ENCODE results near the gene KRT1. TPM values are rescaled to one million over a fixed set of nuclear protein-coding genes. Genes with fewer than 3 reads are reported as not detected.

Gene KRT1
- total RNA-seq, 5 donors from 2014 or later (not counting 1 experiment from before 2014, with no cell fraction given): 0.19 to 57.7 (median 10.0) TPM

DNA sequence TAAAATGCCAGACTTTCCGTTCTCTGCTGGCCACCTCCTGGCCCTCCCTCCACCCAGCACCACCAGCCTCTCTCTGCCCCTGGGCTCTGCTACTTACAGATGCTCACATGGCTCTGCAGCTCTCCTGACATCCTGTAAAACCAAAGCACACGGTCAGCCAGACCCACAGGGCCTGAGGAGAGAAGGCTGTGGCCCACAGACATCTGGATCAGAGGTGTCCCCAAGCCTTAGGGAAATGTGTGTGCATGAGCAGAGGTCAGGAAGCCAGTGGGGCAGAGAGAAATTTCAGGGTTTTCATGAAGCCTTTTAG is 11.6 kb upstream of the KRT1 start:
- H3K27ac Mint-ChIP-seq: peak overlapping the region; percentile 89 to 90
- ChIA-PET POLR2A (no interaction called here), CTCF (no interaction called here)
- ATAC-seq (replicated peaks in 1 of 4) (peak in 1 of 4 experiments; percentile 5), DNase-seq (no peak)
- Histone ChIP-seq H3K36me3 (ENCODE audit: control insufficient read depth in 2 of 2, extremely low read depth in 1 of 2, insufficient read depth in 1 of 2, low read length in 1 of 2) (no peaks in the 10 kb centered on the region), H3K27me3 (replicated peaks in 1 of 2; ENCODE audit: control insufficient read depth in 2 of 2, extremely low read depth in 1 of 2, insufficient read depth in 2 of 2, low read length in 1 of 2) (peaks cover 0 to 25% of the 10 kb centered on the region in 2 experiments), H3K27ac (ENCODE audit: low read length) (no peak overlapping the region), H3K4me1 (ENCODE audit: control insufficient read depth in 1 of 2, extremely low read depth in 1 of 2, insufficient read depth in 2 of 2, low read length in 2 of 2) (peaks cover 3 to 30% of the 10 kb centered on the region in 2 experiments), H3K4me3 (ENCODE audit: control insufficient read depth in 1 of 2, extremely low read depth in 1 of 2, low read length in 1 of 2) (no peak overlapping the region), H3K9me3 (no peaks in the 10 kb centered on the region)
- peaks cover 0 to 16% of the 10 kb centered on the region in 2 donors for H3K27me3 Mint-ChIP-seq
- no peaks in the 10 kb centered on the region for H3K9me3 Mint-ChIP-seq
- peaks cover 45 to 53% (median 47%) of the 10 kb centered on the region in 3 donors for H3K4me1 Mint-ChIP-seq
- H3K4me3 Mint-ChIP-seq: peak overlapping the region; percentile 86 to 89 (median 89)
- WGBS (ENCODE audit: insufficient coverage): 50% methylated on average over 2 of the region's 2 CpGs
- H3K36me3 Mint-ChIP-seq: no peaks in the 10 kb centered on the region

DNA sequence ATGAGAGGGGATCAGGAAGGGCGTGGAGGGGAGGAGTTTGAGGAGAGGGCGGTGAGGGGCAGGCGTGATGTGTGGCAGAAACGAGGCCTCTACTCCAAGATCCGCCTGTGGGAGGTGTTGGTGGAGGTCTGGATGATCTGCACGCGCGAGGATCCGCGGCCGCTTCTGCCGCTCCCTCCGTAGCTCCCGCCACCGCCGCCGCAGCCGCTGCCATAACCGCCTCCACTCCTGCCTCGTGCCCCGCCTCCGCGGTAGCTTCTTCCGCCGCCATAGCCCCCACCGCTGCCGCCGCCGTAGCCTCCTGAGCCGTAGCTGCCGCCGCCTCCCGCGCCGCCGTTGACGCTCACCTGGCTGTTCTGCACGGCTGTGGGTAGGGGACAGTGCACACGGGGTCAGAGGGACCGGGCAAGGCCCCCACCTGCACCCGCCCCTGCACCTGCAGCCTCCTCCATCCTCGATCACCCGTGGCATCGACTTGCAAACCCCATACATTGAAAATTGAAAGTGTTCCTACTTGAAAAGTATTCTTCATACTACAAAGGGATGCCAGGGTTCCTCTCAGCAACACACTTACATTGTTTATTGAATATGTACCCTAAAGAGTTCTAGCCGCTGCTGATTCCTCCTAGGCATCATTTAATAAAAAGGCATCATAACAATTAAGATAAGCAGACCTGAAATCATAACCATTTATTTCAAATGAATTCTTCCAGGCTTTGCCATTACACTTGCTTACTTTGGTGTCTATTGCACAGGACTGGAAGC is 11.1 kb upstream of the KRT1 start:
- no peaks in the 10 kb centered on the region for H3K9me3 Mint-ChIP-seq
- WGBS (ENCODE audit: insufficient coverage): 1% methylated on average over 37 of the region's 45 CpGs
- Histone ChIP-seq H3K9me3 (no peaks in the 10 kb centered on the region), H3K36me3 (ENCODE audit: control insufficient read depth in 2 of 2, extremely low read depth in 1 of 2, insufficient read depth in 1 of 2, low read length in 1 of 2) (no peaks in the 10 kb centered on the region), H3K4me3 (ENCODE audit: control insufficient read depth in 1 of 2, extremely low read depth in 1 of 2, low read length in 1 of 2) (peak overlapping the region; percentile 42 to 48), H3K4me1 (ENCODE audit: control insufficient read depth in 1 of 2, extremely low read depth in 1 of 2, insufficient read depth in 2 of 2, low read length in 2 of 2) (peaks cover 3 to 30% of the 10 kb centered on the region in 2 experiments), H3K27ac (ENCODE audit: low read length) (peak overlapping the region; percentile 55), H3K27me3 (replicated peaks in 1 of 2; ENCODE audit: control insufficient read depth in 2 of 2, extremely low read depth in 1 of 2, insufficient read depth in 2 of 2, low read length in 1 of 2) (peaks cover 0 to 25% of the 10 kb centered on the region in 2 experiments)
- H3K36me3 Mint-ChIP-seq: no peaks in the 10 kb centered on the region
- H3K27ac Mint-ChIP-seq: peak overlapping the region; percentile 89 to 90
- peaks cover 45 to 53% (median 47%) of the 10 kb centered on the region in 3 donors for H3K4me1 Mint-ChIP-seq
- ChIA-PET CTCF (interaction anchor here in 1 of 2 donors (1.0 to 1.3 kb wide), 2 partner anchors 10 to 106 kb away, joined by 5 to 6 read pairs; no protein-coding TSS in a partner anchor), POLR2A (no interaction called here)
- ATAC-seq (replicated peaks in 1 of 4): peak; percentile 86 to 91 (median 90)
- H3K4me3 Mint-ChIP-seq: peak overlapping the region; percentile 86 to 89 (median 89)
- peaks cover 0 to 14% of the 10 kb centered on the region in 2 donors for H3K27me3 Mint-ChIP-seq
- DNase-seq: peak; percentile 19 to 73 (median 54)

DNA sequence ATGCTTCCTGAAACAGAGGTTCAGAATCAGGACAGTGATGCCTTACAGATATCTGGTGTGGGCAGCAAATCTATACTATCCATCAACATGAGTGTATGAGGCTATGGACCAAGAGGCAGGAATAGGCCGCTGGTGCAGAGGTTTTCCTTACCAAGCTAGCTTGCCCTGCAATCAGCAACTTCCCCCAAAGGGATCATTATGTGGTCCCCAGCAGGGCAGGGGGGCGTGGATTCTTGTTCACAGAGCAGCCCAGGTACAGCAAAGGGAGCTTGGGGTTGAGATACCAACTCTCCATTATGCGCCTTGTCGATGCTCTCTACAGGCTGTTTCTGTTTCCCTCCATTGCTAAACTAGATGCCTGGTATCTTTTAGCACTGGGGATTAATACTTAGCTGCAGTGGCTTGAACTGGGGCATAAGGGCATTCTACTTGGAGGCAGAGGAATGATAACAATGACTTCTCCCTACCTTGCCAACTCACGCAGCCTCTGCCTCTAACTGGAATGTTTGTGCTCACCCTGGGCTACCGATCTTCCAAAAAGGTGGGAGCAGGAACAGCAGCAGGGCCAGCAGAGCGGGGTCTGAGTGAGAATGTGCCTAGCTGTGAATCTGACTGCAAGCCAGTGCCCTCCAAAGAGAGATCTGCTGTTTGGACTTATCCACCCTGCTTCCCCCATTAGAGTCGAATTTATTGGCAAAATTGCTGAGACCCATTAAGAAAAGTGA is 10.3 kb upstream of the KRT1 start:
- peak overlapping the region; percentile 55 for H3K27ac ChIP-seq (ENCODE audit: low read length)
- ATAC-seq (replicated peaks in 1 of 4): peak in 2 of 4 experiments; percentile 13 to 16
- no peak for DNase-seq
- CTCF ChIA-PET: interaction anchor here in 1 of 2 donors (1.0 to 1.3 kb wide), 3 partner anchors 9 to 105 kb away, joined by 3 to 6 read pairs (median 5); no protein-coding TSS in a partner anchor
- Mint-ChIP-seq H3K4me3 (peak overlapping the region; percentile 86 to 89 (median 89)), H3K27ac (peak overlapping the region; percentile 89 to 90), H3K4me1 (peaks cover 45 to 53% (median 47%) of the 10 kb centered on the region in 3 donors), H3K36me3 (no peaks in the 10 kb centered on the region), H3K27me3 (peaks cover 0 to 14% of the 10 kb centered on the region in 2 donors), H3K9me3 (no peaks in the 10 kb centered on the region)
- peaks cover 0 to 25% of the 10 kb centered on the region in 2 experiments for H3K27me3 ChIP-seq (replicated peaks in 1 of 2; ENCODE audit: control insufficient read depth in 2 of 2, extremely low read depth in 1 of 2, insufficient read depth in 2 of 2, low read length in 1 of 2)
- H3K9me3 ChIP-seq: no peaks in the 10 kb centered on the region
- 88% methylated on average over 3 of the region's 8 CpGs for whole genome bisulfite sequencing (ENCODE audit: insufficient coverage)
- H3K36me3 ChIP-seq (ENCODE audit: control insufficient read depth in 2 of 2, extremely low read depth in 1 of 2, insufficient read depth in 1 of 2, low read length in 1 of 2): no peaks in the 10 kb centered on the region
- peak overlapping the region; percentile 42 to 48 for H3K4me3 ChIP-seq (ENCODE audit: control insufficient read depth in 1 of 2, extremely low read depth in 1 of 2, low read length in 1 of 2)
- peaks cover 3 to 30% of the 10 kb centered on the region in 2 experiments for H3K4me1 ChIP-seq (ENCODE audit: control insufficient read depth in 1 of 2, extremely low read depth in 1 of 2, insufficient read depth in 2 of 2, low read length in 2 of 2)
- POLR2A ChIA-PET: interaction anchor here in 1 of 2 donors (0.7 kb wide), 2 partner anchors 74 to 90 kb away, joined by 3 read pairs; no protein-coding TSS in a partner anchor

DNA sequence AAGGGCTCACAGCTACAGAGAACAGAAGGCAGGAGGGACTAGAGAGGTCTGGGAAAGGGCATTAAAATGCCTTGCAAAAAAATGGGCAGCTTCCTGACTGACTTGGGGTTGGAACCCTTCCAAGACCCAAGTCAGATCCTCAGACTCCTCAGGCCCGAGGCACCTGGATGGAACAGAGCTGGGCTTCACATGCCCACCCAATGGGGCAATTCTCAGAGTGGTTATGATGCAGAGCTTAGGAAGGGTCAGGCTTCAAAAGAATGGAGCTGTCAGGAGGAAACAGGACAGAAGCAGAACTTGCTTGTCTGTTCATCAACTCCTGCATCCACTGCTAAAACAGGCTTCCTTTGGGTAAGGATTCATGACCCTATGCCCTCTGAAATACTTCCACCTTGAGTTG is 9.7 kb upstream of the KRT1 start:
- 100% methylated on average over 1 of the region's 1 CpG for WGBS (ENCODE audit: insufficient coverage)
- DNase-seq: no peak
- Histone ChIP-seq H3K27ac (ENCODE audit: low read length) (no peak overlapping the region), H3K4me3 (ENCODE audit: control insufficient read depth in 1 of 2, extremely low read depth in 1 of 2, low read length in 1 of 2) (no peak overlapping the region), H3K36me3 (ENCODE audit: control insufficient read depth in 2 of 2, extremely low read depth in 1 of 2, insufficient read depth in 1 of 2, low read length in 1 of 2) (no peaks in the 10 kb centered on the region), H3K4me1 (ENCODE audit: control insufficient read depth in 1 of 2, extremely low read depth in 1 of 2, insufficient read depth in 2 of 2, low read length in 2 of 2) (peaks cover 3 to 30% of the 10 kb centered on the region in 2 experiments), H3K9me3 (no peaks in the 10 kb centered on the region), H3K27me3 (replicated peaks in 1 of 2; ENCODE audit: control insufficient read depth in 2 of 2, extremely low read depth in 1 of 2, insufficient read depth in 2 of 2, low read length in 1 of 2) (peaks cover 0 to 25% of the 10 kb centered on the region in 2 experiments)
- ATAC-seq (replicated peaks in 1 of 4): no peak
- H3K27me3 Mint-ChIP-seq: peaks cover 0 to 14% of the 10 kb centered on the region in 2 donors
- H3K9me3 Mint-ChIP-seq: no peaks in the 10 kb centered on the region
- peaks cover 45 to 53% (median 47%) of the 10 kb centered on the region in 3 donors for H3K4me1 Mint-ChIP-seq
- H3K27ac Mint-ChIP-seq: peak overlapping the region; percentile 89 to 90
- H3K36me3 Mint-ChIP-seq: no peaks in the 10 kb centered on the region
- ChIA-PET CTCF (interaction anchor here in 1 of 2 donors (1.2 to 1.3 kb wide), 2 partner anchors 25 to 104 kb away, joined by 3 to 6 read pairs; no protein-coding TSS in a partner anchor), POLR2A (interaction anchor here in 1 of 2 donors (0.7 kb wide), 2 partner anchors 74 to 91 kb away, joined by 3 read pairs; no protein-coding TSS in a partner anchor)
- H3K4me3 Mint-ChIP-seq: peak overlapping the region in 2 of 3 donors; percentile 86 to 89

DNA sequence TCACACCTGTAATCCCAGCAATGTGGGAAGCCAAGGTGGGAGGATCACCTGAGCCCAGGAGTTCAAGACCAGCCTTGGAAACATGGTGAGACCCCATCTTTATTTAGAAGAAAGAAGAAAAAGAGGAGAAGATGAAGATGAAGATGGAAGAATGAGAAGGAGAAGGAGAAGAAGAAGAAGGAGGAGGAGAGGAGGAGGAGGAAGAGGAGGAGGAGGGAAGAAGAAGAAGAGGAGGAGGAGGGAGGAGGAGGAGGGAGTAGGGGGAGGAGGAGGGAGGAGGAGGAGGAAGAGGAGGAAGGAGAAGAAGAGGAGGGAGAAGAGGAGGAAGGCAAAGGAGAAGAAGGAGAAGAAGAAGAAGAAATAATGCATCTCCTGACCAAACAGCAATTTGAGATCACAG is 9.0 kb upstream of the KRT1 start:
- peak overlapping the region in 1 of 2 donors; percentile 90 for H3K27ac Mint-ChIP-seq

DNA sequence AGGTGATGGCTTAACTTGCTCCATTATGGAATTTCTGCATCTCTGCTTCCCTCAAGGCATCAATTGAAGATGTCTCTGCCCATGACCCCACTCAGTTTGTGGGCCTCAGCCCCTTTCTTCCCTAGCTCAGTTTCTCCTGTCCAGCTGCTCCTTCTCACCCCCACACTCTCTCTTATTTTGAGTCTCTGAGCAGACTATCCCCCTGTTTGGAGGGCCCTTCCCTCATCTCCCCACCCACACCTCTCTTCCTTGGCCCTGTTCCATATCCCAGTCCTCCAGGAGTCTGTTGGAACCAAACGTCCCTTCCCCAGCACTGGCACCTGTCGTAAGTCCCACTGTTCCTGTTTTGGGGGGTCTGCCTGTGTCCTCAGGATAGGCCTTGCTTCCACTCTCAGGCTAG is 8.3 kb upstream of the KRT1 start:
- peak overlapping the region in 1 of 2 donors; percentile 59 for H3K27ac Mint-ChIP-seq
- Histone ChIP-seq H3K9me3 (no peaks in the 10 kb centered on the region), H3K4me1 (ENCODE audit: control insufficient read depth in 1 of 2, extremely low read depth in 1 of 2, insufficient read depth in 2 of 2, low read length in 2 of 2) (peaks cover 3 to 30% of the 10 kb centered on the region in 2 experiments), H3K36me3 (ENCODE audit: control insufficient read depth in 2 of 2, extremely low read depth in 1 of 2, insufficient read depth in 1 of 2, low read length in 1 of 2) (no peaks in the 10 kb centered on the region), H3K27ac (ENCODE audit: low read length) (no peak overlapping the region), H3K4me3 (ENCODE audit: control insufficient read depth in 1 of 2, extremely low read depth in 1 of 2, low read length in 1 of 2) (no peak overlapping the region), H3K27me3 (replicated peaks in 1 of 2; ENCODE audit: control insufficient read depth in 2 of 2, extremely low read depth in 1 of 2, insufficient read depth in 2 of 2, low read length in 1 of 2) (peaks cover 0 to 23% of the 10 kb centered on the region in 2 experiments)
- no CpG with 5 or more reads among the region's 2 CpGs for WGBS (ENCODE audit: insufficient coverage)
- no peak for DNase-seq
- no peak for ATAC-seq (replicated peaks in 1 of 4)
- H3K4me3 Mint-ChIP-seq: no peak overlapping the region
- H3K9me3 Mint-ChIP-seq: no peaks in the 10 kb centered on the region
- CTCF ChIA-PET: no interaction called here
- peaks cover 45 to 61% (median 58%) of the 10 kb centered on the region in 3 donors for H3K4me1 Mint-ChIP-seq
- H3K27me3 Mint-ChIP-seq: peaks cover 0 to 14% of the 10 kb centered on the region in 2 donors
- H3K36me3 Mint-ChIP-seq: no peaks in the 10 kb centered on the region
- POLR2A ChIA-PET: no interaction called here

More for the DNA sequence above, 9.0 kb upstream of the KRT1 start:
- ChIA-PET CTCF (interaction anchor here in 1 of 2 donors (0.6 kb wide), 1 partner anchor 1724 kb away, joined by 3 read pairs; no protein-coding TSS in a partner anchor), POLR2A (no interaction called here)
- H3K27ac ChIP-seq (ENCODE audit: low read length): no peak overlapping the region
- Mint-ChIP-seq H3K9me3 (no peaks in the 10 kb centered on the region), H3K4me1 (peaks cover 45 to 55% (median 51%) of the 10 kb centered on the region in 3 donors), H3K4me3 (no peak overlapping the region), H3K27me3 (peaks cover 0 to 14% of the 10 kb centered on the region in 2 donors), H3K36me3 (no peaks in the 10 kb centered on the region)
- H3K4me1 ChIP-seq (ENCODE audit: control insufficient read depth in 1 of 2, extremely low read depth in 1 of 2, insufficient read depth in 2 of 2, low read length in 2 of 2): peaks cover 3 to 30% of the 10 kb centered on the region in 2 experiments
- H3K27me3 ChIP-seq (replicated peaks in 1 of 2; ENCODE audit: control insufficient read depth in 2 of 2, extremely low read depth in 1 of 2, insufficient read depth in 2 of 2, low read length in 1 of 2): peaks cover 0 to 23% of the 10 kb centered on the region in 2 experiments
- H3K36me3 ChIP-seq (ENCODE audit: control insufficient read depth in 2 of 2, extremely low read depth in 1 of 2, insufficient read depth in 1 of 2, low read length in 1 of 2): no peaks in the 10 kb centered on the region
- H3K4me3 ChIP-seq (ENCODE audit: control insufficient read depth in 1 of 2, extremely low read depth in 1 of 2, low read length in 1 of 2): no peak overlapping the region
- H3K9me3 ChIP-seq: no peaks in the 10 kb centered on the region
- DNase-seq (no peak), ATAC-seq (replicated peaks in 1 of 4) (no peak)

All from T-cell (primary cell).